GM12891 (cell line): ENCODE measurements around the gene TACC3.

ENCODE experiments used
- POLR2A ChIP-seq: IDR thresholded peaks from 2 replicates; pipeline ENCODE4 v1.6.1; 2011; ENCODE audit warnings: low read depth, low read length, control low read depth
- POLR2AphosphoS5 ChIP-seq: IDR thresholded peaks from 2 replicates; pipeline ENCODE4 v1.6.1; 2011; ENCODE audit warnings: low read depth, low read length, control low read depth
- POU2F2 ChIP-seq: IDR thresholded peaks from 2 replicates; pipeline ENCODE4 v1.6.1; 2011; ENCODE audit warnings: low read depth, mild to moderate bottlenecking, control low read depth, low read length, moderate library complexity
- SPI1 ChIP-seq: IDR thresholded peaks from 2 replicates; pipeline ENCODE4 v1.6.1; 2011; ENCODE audit warnings: low read depth, low read length, control low read depth
- TAF1 ChIP-seq: IDR thresholded peaks from 2 replicates; pipeline ENCODE4 v1.6.1; 2011; ENCODE audit warnings: low read depth, low read length, control low read depth

GRCh38 chr4:1715002-1715758 lies 6.1 kb upstream of the TACC3 start:
- no peak for TF ChIP-seq POLR2A
- TF ChIP-seq TAF1, result no peak
- TF ChIP-seq POLR2AphosphoS5, result no peak
- no peak for TF ChIP-seq POU2F2
- no peak for TF ChIP-seq SPI1
